OCI-LY1 (cell line): ENCODE results near the gene MYLK4.

Experiments
- H2AFZ ChIP-seq: fragments of 200-600 bp; sonication (generic), shearing (Covaris generic); 2 replicates; pipeline ENCODE4 v1.6.0; 2014; ENCODE audit warnings: antibody characterized with exemption, mild to moderate bottlenecking, low read length
- H3F3A ChIP-seq: fragments of 200-600 bp; sonication (generic), shearing (Covaris generic); 2 replicates; pipeline ENCODE4 v1.6.0; 2014; ENCODE audit warnings: mild to moderate bottlenecking, antibody characterized with exemption, low read length, moderate library complexity; ENCODE audit not compliant: insufficient read depth
- H3K27ac ChIP-seq: fragments of 200-600 bp; sonication (generic); 2 replicates; pipeline ENCODE4 v1.5.1; 2014; ENCODE audit warnings: low read length, mixed run types, mild to moderate bottlenecking, low read depth; ENCODE audit not compliant: poor library complexity, severe bottlenecking
- H3K27me3 ChIP-seq: fragments of 200-600 bp; sonication (generic); 2 replicates; pipeline ENCODE4 v1.6.0; 2014; ENCODE audit warnings: antibody characterized with exemption, mild to moderate bottlenecking, low read length, moderate library complexity; ENCODE audit not compliant: insufficient read depth
- H3K36me3 ChIP-seq: fragments of 200-600 bp; sonication (generic); 2 replicates; pipeline ENCODE4 v1.6.1; 2014; ENCODE audit warnings: mild to moderate bottlenecking, antibody characterized with exemption, low read length, moderate library complexity, mixed read lengths; ENCODE audit not compliant: insufficient read depth
- H3K4me1 ChIP-seq: fragments of 200-600 bp; sonication (generic); 2 replicates; pipeline ENCODE4 v1.5.1; 2014; ENCODE audit warnings: mild to moderate bottlenecking, low read length, moderate library complexity; ENCODE audit not compliant: insufficient read depth, severe bottlenecking
- H3K4me2 ChIP-seq: fragments of 200-600 bp; sonication (generic), shearing (Covaris generic); 2 replicates; pipeline ENCODE4 v1.6.1; 2014; ENCODE audit warnings: low read length
- H3K4me3 ChIP-seq: fragments of 200-600 bp; sonication (generic); 2 replicates; pipeline ENCODE4 v1.5.1; 2014; ENCODE audit warnings: low read length, low read depth, mild to moderate bottlenecking, mixed read lengths; ENCODE audit not compliant: poor library complexity, severe bottlenecking
- H3K79me2 ChIP-seq: fragments of 200-600 bp; shearing (Covaris generic); 2 replicates; pipeline ENCODE4 v1.6.1; 2016; ENCODE audit warnings: mixed run types, low read length, mixed read lengths; ENCODE audit not compliant: insufficient read depth
- H3K9ac ChIP-seq: fragments of 200-600 bp; sonication (generic), shearing (Covaris generic); 2 replicates; pipeline ENCODE4 v1.6.1; 2014; ENCODE audit warnings: mild to moderate bottlenecking, low read length, mixed read lengths
- H3K9me2 ChIP-seq: fragments of 200-600 bp; sonication (generic), shearing (Covaris generic); 2 replicates; pipeline ENCODE4 v1.6.1; 2014; ENCODE audit warnings: low read depth, mild to moderate bottlenecking, low read length, mixed read lengths
- H3K9me3 ChIP-seq: fragments of 200-600 bp; shearing (Covaris generic); 2 replicates; pipeline ENCODE4 v1.6.1; 2014; ENCODE audit warnings: low read length, mixed read lengths
- H4K20me1 ChIP-seq: fragments of 200-600 bp; sonication (generic), shearing (Covaris generic); 2 replicates; pipeline ENCODE4 v1.6.0; 2016; ENCODE audit warnings: mild to moderate bottlenecking, low read length; ENCODE audit not compliant: insufficient read depth
- EZH2 ChIP-seq: fragments of 200-600 bp; sonication (generic), shearing (Covaris generic); IDR thresholded peaks from 2 replicates; pipeline ENCODE4 v1.8.0; 2017; ENCODE audit warnings: borderline replicate concordance, mixed run types, mild to moderate bottlenecking, antibody characterized with exemption, low read length, moderate library complexity, mixed read lengths
- TF ChIP-seq, protein P1 (sequence below): fragments of 200-600 bp; sonication (generic), shearing (Covaris generic); IDR thresholded peaks from 2 replicates; pipeline ENCODE4 v1.5.1; 2017; ENCODE audit warnings: mild to moderate bottlenecking, antibody characterized with exemption, low read length, moderate library complexity, mixed read lengths

MYLK4 gene

GRCh38 chr6:2773449-2773848 is 22.7 kb upstream of the MYLK4 start:
- H3K36me3 ChIP-seq, result peaks cover 76% of the 10 kb centered on the region
- H3F3A ChIP-seq, result no peaks in the 10 kb centered on the region
- H4K20me1 ChIP-seq, result no peaks in the 10 kb centered on the region
- peaks cover 16% of the 10 kb centered on the region for H3K4me1 ChIP-seq
- no peak overlapping the region for H3K9ac ChIP-seq
- H3K27me3 ChIP-seq, result no peaks in the 10 kb centered on the region
- peaks cover 61% of the 10 kb centered on the region for H3K79me2 ChIP-seq
- no peak overlapping the region for H3K4me3 ChIP-seq
- H3K27ac ChIP-seq, result no peak overlapping the region
- H3K4me2 ChIP-seq, result no peak overlapping the region
- no peaks in the 10 kb centered on the region for H3K9me2 ChIP-seq
- no peak overlapping the region for H2AFZ ChIP-seq
- TF ChIP-seq, protein P1, sequence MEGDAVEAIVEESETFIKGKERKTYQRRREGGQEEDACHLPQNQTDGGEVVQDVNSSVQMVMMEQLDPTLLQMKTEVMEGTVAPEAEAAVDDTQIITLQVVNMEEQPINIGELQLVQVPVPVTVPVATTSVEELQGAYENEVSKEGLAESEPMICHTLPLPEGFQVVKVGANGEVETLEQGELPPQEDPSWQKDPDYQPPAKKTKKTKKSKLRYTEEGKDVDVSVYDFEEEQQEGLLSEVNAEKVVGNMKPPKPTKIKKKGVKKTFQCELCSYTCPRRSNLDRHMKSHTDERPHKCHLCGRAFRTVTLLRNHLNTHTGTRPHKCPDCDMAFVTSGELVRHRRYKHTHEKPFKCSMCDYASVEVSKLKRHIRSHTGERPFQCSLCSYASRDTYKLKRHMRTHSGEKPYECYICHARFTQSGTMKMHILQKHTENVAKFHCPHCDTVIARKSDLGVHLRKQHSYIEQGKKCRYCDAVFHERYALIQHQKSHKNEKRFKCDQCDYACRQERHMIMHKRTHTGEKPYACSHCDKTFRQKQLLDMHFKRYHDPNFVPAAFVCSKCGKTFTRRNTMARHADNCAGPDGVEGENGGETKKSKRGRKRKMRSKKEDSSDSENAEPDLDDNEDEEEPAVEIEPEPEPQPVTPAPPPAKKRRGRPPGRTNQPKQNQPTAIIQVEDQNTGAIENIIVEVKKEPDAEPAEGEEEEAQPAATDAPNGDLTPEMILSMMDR, result no peak
- TF ChIP-seq EZH2, result no peak
- no peaks in the 10 kb centered on the region for H3K9me3 ChIP-seq

DNA sequence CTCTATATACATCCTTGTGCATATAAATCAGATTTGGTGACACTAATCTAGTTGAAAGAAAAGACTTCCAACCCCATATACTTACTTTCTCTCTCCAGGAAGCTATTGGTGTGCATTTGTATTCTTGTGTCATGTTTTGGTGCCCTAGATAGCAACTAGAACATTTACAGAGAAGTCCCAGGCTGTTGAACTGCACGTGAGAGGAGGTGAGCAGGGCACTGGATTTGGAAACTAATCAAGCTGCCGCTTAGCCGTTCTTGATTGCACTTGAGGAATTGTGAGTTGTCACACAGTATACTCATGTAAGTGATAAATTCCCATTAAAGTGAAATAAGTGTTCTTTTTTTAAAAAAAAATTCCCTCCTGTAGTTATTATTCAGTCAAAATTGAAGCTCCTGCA is 22.1 kb upstream of the MYLK4 start:
- Histone ChIP-seq H3K36me3 (peaks cover 71% of the 10 kb centered on the region), H3K79me2 (peaks cover 67% of the 10 kb centered on the region), H3K27me3 (no peaks in the 10 kb centered on the region), H3K4me1 (peaks cover 22% of the 10 kb centered on the region), H3K9me3 (no peaks in the 10 kb centered on the region), H2AFZ (no peak overlapping the region), H3K4me3 (no peak overlapping the region), H3K9ac (no peak overlapping the region), H3F3A (no peaks in the 10 kb centered on the region), H3K4me2 (no peak overlapping the region), H4K20me1 (no peaks in the 10 kb centered on the region), H3K27ac (no peak overlapping the region), H3K9me2 (no peaks in the 10 kb centered on the region)
- TF ChIP-seq, protein P1, result no peak
- TF ChIP-seq EZH2, result no peak

GRCh38 chr6:2771079-2771478 is 20.4 kb upstream of the MYLK4 start:
- peaks cover 63% of the 10 kb centered on the region for H3K36me3 ChIP-seq
- H3K27me3 ChIP-seq, result no peaks in the 10 kb centered on the region
- H4K20me1 ChIP-seq, result no peaks in the 10 kb centered on the region
- H3K9ac ChIP-seq, result no peak overlapping the region
- H3K4me3 ChIP-seq, result no peak overlapping the region
- no peak overlapping the region for H2AFZ ChIP-seq
- no peak for TF ChIP-seq EZH2
- TF ChIP-seq, protein P1, result no peak
- no peaks in the 10 kb centered on the region for H3F3A ChIP-seq
- no peaks in the 10 kb centered on the region for H3K9me3 ChIP-seq
- H3K9me2 ChIP-seq, result no peaks in the 10 kb centered on the region
- peaks cover 32% of the 10 kb centered on the region for H3K4me1 ChIP-seq
- H3K79me2 ChIP-seq, result peaks cover 73% of the 10 kb centered on the region
- H3K27ac ChIP-seq, result no peak overlapping the region
- no peak overlapping the region for H3K4me2 ChIP-seq
